AG04450 (cell line): ENCODE results near the gene C11orf91. TPM values are rescaled to one million over a fixed set of nuclear protein-coding genes. Genes with fewer than 3 reads are reported as not detected.
"Not testable (repeated sequence)": the region's sequence is repeated elsewhere in the genome, so short reads cannot be mapped to it uniquely, and the experiment has no call there.

ENCODE experiments used
- CTCF ChIA-PET: fragments of 300-600, 350-600 bp; formaldehyde crosslinking; extraction: SDS; loops from one replicate; lab custom pipeline; 2022; ENCODE audit warnings: antibody characterized with exemption, inconsistent platforms; lab: Charles Lee
- POLR2A ChIA-PET: fragments of 350-600 bp; formaldehyde crosslinking; extraction: SDS; loops from one replicate; lab custom pipeline; 2021; ENCODE audit warnings: antibody characterized with exemption, inconsistent platforms; lab: Yijun Ruan, JAX
- DNase-seq: peaks from one replicate; pipeline ENCODE4 v3.0.0-alpha.2; 2011; ENCODE audit warnings: low read depth, low spot score
- H3K27ac ChIP-seq: one replicate; pipeline ENCODE4 v1.5.1; 2012; ENCODE audit warnings: low read depth, low read length, control low read depth
- H3K27me3 ChIP-seq: one replicate; pipeline ENCODE4 v1.6.0; 2012; ENCODE audit warnings: low read length; ENCODE audit not compliant: control insufficient read depth, insufficient read depth
- H3K4me3 ChIP-seq: 2 replicates; pipeline ENCODE4 v1.5.1; 2011; ENCODE audit warnings: mild to moderate bottlenecking, low read depth, low read length, control low read depth
- H3K9me3 ChIP-seq: 2 replicates; pipeline ENCODE4 v1.5.1; 2012; ENCODE audit warnings: low read length; ENCODE audit not compliant: control insufficient read depth, insufficient read depth
- polyA plus RNA-seq: library from polyadenylated mRNA; depleted of rRNA; stranded (reverse); fragments of >200 nt; gene quantifications from 2 replicates; pipeline ENCODE4 v1.2.3, GENCODE V29; 2011
- TF ChIP-seq, protein P1 (sequence below): IDR thresholded peaks from 2 replicates; pipeline ENCODE4 v1.5.1; 2011; ENCODE audit warnings: low read depth, low read length, control low read depth, inconsistent platforms

Gene C11orf91
- polyA plus RNA-seq, 1 experiment: not detected

DNA sequence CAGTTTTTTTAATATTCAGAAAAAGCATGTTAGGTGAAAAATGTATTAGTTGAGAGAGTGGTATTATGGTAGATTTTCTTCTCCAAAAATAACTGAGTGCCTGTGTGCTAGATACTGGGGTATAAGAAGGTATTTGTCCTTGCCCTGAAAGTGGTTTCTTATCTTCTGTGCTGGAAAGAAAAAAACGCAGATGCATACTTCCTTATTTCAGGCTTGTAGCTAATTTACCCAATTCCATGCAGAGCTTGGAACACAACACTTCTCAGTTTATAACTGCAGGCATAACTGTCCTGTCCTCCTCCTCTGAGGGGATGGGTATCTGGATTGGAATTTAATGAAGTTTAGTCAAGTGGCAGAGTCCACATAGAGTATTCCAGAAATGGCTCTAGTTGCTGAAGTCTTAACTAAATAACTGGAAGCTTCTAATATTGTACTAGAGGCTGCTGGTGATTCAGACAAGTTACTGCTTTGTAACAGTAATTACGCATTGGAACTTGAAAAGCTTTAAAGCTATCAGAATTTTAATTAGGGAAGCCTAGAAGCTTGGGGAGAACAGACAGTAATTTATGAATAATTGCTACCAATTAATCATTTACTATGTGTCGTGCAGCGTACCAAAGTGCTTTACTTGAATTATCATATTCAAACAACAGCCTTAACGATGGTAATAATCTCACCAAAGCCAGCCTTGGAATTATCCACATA lies 12.7 kb upstream of the C11orf91 start:
- H3K4me3 ChIP-seq: no peak overlapping the region
- no peaks in the 10 kb centered on the region for H3K27me3 ChIP-seq
- DNase-seq: no peak
- H3K27ac ChIP-seq: no peak overlapping the region
- ChIA-PET POLR2A (no interaction called here), CTCF (interaction anchor here (0.6 to 4.6 kb wide), 2 partner anchors 29 to 44 kb away, joined by 6 to 42 read pairs; no protein-coding TSS in a partner anchor)
- TF ChIP-seq, protein P1, sequence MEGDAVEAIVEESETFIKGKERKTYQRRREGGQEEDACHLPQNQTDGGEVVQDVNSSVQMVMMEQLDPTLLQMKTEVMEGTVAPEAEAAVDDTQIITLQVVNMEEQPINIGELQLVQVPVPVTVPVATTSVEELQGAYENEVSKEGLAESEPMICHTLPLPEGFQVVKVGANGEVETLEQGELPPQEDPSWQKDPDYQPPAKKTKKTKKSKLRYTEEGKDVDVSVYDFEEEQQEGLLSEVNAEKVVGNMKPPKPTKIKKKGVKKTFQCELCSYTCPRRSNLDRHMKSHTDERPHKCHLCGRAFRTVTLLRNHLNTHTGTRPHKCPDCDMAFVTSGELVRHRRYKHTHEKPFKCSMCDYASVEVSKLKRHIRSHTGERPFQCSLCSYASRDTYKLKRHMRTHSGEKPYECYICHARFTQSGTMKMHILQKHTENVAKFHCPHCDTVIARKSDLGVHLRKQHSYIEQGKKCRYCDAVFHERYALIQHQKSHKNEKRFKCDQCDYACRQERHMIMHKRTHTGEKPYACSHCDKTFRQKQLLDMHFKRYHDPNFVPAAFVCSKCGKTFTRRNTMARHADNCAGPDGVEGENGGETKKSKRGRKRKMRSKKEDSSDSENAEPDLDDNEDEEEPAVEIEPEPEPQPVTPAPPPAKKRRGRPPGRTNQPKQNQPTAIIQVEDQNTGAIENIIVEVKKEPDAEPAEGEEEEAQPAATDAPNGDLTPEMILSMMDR: no peak
- H3K9me3 ChIP-seq: no peaks in the 10 kb centered on the region

DNA sequence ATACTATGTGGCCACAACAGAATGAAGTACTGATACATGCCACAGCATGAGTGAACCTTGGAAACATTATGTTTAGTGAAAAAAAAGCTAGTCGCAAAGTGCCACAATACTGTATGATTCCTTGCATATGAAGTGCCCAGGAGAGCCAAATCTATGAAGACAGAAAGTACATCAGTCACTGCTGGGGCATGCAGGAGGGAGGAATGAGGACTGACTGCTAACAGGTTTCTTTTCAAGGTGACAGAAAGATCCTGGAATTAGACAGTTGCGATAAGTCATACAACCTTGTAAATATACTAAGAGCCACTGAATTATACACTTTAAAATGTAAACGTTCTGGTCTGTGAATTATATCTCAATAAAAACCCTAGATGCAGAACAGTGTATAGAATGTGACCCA lies 11.8 kb upstream of the C11orf91 start:
- TF ChIP-seq, protein P1: no peak
- ChIA-PET CTCF (no interaction called here), POLR2A (no interaction called here)
- Histone ChIP-seq H3K27me3 (no peaks in the 10 kb centered on the region), H3K9me3 (no peaks in the 10 kb centered on the region), H3K27ac (no peak overlapping the region), H3K4me3 (no peak overlapping the region)
- no peak for DNase-seq

DNA sequence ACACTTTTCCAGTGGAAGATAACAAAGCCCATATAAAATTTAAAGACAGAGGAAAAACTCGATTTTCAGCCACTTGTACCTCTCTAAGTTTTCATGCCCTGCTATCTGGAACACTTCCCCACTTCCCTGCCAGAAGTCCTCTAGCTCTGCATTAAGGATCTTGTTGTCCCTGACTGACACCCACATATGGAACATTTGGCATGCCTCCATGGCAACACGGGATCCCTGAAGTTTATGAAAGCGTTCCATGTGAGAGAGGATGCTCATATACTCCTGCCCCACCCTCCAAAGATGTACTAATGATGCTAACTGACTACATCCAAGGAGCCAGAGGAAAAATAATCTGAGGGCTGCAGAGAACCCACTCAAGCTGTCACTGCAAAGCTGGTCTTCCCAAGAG lies 8.8 kb upstream of the C11orf91 start:
- ChIA-PET CTCF (interaction anchor here (0.6 to 2.2 kb wide), 5 partner anchors 15 to 379 kb away, joined by 3 to 12 read pairs (median 4); no protein-coding TSS in a partner anchor), POLR2A (interaction anchor here (1.1 kb wide), 1 partner anchor 8 kb away, joined by 3 read pairs; no protein-coding TSS in a partner anchor)
- H3K27me3 ChIP-seq: no peaks in the 10 kb centered on the region
- TF ChIP-seq, protein P1: no peak
- no peak overlapping the region for H3K27ac ChIP-seq
- no peak for DNase-seq
- H3K4me3 ChIP-seq: no peak overlapping the region
- no peaks in the 10 kb centered on the region for H3K9me3 ChIP-seq

DNA sequence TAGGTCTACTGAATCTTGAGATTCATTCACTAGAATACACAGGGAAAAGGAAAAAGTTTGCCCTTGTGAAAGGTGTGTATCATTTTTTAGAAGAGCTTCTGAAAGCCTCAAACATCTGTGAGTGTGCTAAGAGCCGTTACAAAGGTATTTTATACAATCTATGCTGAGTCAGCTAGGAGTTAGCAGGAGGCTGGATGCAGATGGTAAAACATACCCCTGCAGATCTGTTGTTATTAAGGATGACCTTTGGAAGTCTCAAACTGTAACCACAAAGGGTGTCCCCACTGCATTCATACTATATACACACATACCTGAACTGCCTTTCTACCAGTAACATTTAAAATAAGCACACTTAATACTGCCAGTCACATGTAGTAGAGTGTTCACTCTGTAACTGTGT lies 8.4 kb upstream of the C11orf91 start:
- ChIA-PET CTCF (interaction anchor here (1.1 to 2.2 kb wide), 4 partner anchors 15 to 378 kb away, joined by 3 to 12 read pairs (median 5); no protein-coding TSS in a partner anchor), POLR2A (interaction anchor here (1.1 kb wide), 1 partner anchor 8 kb away, joined by 3 read pairs; no protein-coding TSS in a partner anchor)
- TF ChIP-seq, protein P1: no peak
- no peaks in the 10 kb centered on the region for H3K27me3 ChIP-seq
- H3K9me3 ChIP-seq: no peaks in the 10 kb centered on the region
- H3K27ac ChIP-seq: no peak overlapping the region
- no peak overlapping the region for H3K4me3 ChIP-seq
- DNase-seq: no peak

DNA sequence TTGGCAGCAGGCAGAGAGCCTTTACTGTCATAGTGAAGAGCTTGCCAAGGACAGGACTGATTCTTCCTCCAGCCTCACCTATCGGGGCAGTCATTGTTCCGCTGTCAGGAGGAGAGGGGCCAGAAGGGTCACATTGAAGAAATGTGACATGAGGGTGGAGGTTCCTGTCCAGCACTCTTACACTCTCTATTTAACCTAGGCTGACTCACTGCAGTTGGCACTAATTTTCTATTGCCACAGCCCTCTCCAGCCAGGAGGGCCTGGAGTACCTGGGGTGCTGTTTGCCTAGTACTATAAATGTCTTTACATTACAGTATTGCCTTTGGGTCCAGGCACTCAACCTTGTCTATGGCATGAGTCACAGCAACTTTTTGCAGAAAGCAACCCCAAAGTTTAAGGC lies 7.2 kb upstream of the C11orf91 start:
- POLR2A ChIA-PET: interaction anchor here (0.6 kb wide), 1 partner anchor 462 kb away, joined by 3 read pairs; no protein-coding TSS in a partner anchor
- not testable (repeated sequence) for H3K27me3 ChIP-seq, H3K4me3 ChIP-seq, H3K27ac ChIP-seq, DNase-seq, H3K9me3 ChIP-seq
- CTCF ChIA-PET: interaction anchor here (1.0 to 2.2 kb wide), 3 partner anchors 20 to 35 kb away, joined by 3 to 12 read pairs (median 10); no protein-coding TSS in a partner anchor
